ENCODE data around the gene KCNA1.
"Not testable (repeated sequence)": the region's sequence is repeated elsewhere in the genome, so short reads cannot be mapped to it uniquely, and the experiment has no call there.

KCNA1 gene
- 0 to 0.04 (median 0) reads per million in 3 experiments for total RNA-seq

DNA sequence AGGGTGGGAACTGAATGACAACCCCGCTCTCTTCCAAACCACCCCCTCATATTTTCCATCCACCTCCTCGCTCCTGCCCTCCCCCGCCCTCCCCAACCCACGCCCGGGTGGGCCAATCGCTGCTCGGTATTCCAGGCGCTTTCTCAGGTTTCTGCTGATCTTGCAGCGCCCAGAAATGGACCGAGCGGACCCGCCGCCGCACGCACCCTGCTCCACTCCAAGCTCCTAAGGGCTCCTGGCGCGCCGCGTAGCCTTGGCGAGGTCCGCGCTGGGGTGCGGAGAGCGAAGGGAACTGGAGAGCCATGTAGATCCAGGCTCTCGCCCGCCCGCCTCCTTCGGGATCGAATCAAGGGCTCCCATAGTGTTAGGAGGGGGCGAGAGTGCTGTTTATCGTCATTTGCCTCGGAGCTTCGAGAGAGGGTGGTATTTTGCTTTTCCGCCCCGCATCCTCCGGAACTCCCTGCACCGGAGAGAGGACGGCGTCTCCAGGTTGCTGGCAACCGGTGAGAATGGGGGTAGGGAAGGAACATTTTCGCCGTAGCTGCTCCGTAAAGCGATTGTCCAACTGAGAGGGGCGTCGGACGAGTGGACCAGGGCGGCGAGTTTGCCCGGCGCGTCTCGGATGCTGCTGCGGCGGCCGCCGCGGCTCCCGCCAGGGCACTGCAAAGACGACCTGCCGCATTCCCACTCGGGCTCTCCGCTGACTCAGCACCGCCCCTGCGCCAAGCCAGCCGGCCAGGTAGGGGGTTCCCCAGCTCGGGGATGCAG, at the start of gene KCNA1:
Gene KCNA1 (plus strand): TSS at position 172 of the 768 bp plus-strand sequence. CDS start 1,474 bp downstream, outside the sequence.
- DNase-seq, result no peak

DNA sequence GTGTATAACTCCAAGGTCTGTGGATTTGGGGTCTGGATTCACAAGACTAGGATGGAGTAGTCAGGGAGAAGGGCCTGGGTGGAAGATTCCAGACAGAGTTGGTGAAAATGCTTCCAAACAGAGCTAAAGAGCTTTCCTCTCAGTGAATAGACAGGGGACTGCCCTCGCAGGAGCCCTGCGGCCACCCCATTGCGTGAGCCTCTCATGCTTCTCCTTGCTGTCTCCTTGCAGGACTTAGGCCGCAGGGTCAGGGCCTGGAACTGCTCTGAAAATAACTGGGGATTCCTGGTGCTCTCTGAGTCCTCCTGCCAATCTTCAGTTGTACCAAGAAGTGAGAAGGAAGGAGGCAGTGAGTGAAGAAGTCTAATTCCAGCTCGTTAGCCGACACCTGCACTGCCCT, 49.0 kb upstream of the KCNA1 start:
- no peak for DNase-seq

DNA sequence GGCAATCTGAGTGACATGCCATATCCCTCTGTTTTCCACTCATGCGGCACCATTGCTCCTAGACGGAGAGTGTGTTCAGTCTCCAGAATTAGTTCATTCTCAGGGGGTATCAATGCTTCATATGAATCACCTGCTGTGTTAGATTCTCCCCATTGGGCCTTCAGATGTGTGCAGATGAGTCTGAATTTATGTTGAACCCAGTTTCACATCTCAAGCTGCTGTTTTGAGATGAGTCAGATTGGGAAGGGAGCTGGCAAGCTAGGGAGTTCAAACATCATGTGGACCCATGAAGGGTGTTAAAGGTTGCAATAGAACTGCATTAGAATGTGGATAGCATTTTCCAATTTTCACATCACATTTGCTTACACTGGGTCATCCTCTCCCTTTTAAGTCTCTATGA, 46.9 kb upstream of the KCNA1 start:
- DNase-seq, result no peak

DNA sequence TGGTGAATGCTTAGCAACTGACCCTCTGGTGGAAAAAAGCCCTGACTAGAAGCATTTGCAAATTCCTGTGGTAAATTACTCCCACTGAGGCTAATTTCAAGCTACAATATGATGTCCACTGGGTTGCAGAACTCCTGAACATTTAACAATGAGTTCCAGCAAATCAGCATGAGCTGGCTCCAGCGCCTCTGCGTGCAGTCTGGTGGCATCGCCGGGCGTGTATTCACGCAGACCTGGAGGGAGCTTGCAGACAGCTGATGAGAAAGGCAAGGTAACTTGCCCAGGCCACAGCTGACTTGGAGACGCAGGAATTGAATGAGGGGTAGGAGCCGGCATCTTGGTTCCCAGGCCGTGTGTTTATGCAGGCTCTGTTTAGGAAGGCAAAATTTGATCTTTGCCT, 45.1 kb upstream of the KCNA1 start:
- no peak for DNase-seq

GRCh38 chr12:4865246-4865645, 44.5 kb upstream of the KCNA1 start:
- no peak for DNase-seq

DNA sequence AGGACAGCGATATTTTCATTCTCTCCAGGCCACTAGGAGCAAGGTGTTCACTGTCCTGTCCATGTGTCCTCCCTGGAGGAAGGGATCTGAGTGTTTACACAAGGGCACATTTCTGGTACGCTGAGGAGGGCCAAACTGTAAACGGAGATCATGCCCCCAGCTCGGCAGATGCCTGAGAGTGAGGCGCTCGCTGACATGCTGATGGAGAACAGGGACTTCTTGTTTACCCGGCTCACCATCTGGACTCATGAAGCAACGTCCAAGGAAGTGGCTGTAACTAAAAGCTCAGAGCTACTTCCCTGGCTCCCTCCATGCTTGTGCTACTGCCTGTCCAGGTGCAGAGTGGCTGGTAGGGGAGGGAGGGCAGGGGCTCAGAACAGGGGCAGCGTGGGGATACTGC, 43.4 kb upstream of the KCNA1 start:
- DNase-seq, result no peak

DNA sequence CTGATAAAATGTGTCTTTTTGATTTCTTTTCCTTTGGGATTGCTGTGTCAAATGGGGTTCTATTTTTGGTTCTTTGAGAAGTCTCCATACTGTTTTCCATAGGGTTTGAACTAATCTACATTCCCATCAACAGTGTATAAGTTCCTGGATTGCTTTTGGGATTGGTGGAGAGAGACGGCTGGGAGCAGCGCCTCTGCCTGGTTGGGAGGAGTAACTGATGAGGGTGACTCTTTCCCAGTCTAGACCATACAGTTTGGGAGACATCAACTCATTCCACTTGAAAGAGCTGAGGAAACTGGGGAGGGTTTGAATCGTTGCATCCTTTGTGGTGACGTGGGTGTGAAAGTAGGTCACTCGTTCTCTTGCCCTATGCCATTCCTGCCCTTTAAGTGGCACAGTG, 42.3 kb upstream of the KCNA1 start:
- no peak for DNase-seq

- DNase-seq, result no peak
These were observed 39.3 kb upstream of the KCNA1 start for GRCh38 chr12:4870423-4870822.

GRCh38 chr12:4871514-4871913, 38.2 kb upstream of the KCNA1 start:
- no peak for DNase-seq

DNA sequence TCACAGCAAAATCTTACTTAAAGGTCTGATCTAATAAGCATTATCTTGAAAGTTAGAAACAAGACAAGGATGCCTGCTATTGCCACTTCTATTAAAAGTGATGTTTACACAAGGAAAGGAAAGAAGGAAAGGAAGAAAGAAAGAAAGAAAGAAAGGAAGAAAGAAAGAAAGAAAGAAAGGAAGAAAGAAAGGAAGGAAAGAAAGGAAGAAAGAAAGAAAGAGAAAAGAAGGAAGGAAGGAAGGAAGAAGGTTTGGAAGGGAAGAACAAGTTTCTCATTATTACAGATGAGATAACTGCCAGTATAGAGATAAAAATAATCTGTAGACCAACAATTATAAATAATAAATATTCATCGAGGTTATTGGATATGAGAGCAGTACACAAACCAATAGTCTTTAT, 35.8 kb upstream of the KCNA1 start:
- no peak for DNase-seq

- no peak for DNase-seq
These were observed 35.0 kb upstream of the KCNA1 start for GRCh38 chr12:4874671-4875070.

- not testable (repeated sequence) for DNase-seq
These were observed 30.2 kb upstream of the KCNA1 start for GRCh38 chr12:4879481-4879880.

- DNase-seq, result no peak
These were observed 28.2 kb upstream of the KCNA1 start for GRCh38 chr12:4881266-4882064.

DNA sequence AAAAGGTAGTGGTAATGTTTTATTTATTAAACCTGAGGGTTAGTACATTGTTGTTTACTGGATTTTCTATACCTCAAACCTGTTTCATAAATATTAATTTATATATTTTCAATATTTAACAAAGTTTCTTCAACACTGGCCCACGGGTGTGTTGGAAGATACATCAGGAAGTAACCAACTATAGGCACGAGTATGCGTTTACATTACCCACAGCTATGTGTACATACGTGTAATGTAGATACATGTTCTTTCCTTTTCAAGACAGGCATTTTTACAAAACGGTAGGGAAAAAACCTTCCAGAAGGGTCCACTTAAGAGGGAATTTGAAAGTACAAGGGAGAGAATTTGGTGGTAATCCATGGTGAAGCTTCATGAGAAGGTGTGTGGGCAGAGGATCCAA, 17.8 kb upstream of the KCNA1 start:
- no peak for DNase-seq

DNA sequence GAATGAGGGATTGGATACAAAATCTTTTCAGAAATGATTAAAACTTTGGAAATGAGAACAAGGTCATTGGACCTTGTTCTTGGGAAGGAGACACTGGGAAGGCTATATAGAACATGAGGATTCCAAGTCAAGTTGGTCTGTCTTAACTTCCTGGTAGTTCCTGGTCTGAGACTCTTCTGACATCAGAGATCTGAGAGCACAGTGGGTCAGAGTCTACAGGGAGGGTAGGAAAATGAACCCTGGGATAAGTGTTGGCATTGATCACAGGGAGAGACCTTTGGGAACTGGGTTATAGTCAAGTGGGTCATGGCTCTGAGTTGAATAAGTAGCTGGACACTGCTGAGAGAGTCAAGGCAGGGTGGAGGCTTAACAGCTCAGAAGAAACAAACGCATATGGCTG, 17.3 kb upstream of the KCNA1 start:
- DNase-seq, result no peak

DNA sequence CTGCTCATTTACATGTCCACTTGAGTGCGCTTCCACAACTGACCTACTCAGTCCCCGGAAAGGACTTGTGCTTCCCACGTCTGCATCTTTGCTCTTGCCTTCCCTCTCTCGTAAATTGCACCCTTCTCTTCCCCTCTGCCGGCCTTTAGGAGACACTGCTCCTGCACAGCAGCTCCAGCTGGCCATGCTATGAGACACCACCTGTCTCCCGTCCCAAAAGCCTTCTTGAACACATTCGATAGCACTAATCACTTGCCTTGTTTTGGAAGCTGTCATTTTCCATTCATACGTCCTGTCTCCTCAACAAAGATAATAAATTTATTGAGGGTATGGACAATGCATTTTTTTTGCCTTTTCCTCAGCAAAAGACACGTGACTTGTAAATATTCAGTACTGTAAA, 15.7 kb upstream of the KCNA1 start:
- DNase-seq, result no peak

GRCh38 chr12:4899364-4899763, 10.3 kb upstream of the KCNA1 start:
- no peak for DNase-seq

DNA sequence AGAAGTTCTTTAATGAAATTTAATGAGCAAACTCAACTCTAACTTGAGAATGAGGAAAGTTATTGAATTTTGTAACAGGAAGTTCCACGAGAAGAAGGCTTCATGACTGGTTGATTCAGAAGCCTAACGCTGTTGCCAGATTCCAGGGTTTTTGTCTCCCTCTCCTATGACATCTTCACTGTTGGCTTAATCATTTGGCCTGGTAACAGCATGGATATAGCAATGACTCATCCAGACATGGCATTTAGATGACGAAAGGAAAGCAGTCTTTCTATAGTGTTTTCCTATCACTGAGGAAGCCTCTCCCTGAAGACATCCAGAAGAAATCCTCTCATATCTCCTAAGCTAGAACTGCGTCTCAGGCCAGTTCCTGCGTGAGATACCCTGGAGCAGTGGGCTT, 9.4 kb upstream of the KCNA1 start:
- no peak for DNase-seq

DNA sequence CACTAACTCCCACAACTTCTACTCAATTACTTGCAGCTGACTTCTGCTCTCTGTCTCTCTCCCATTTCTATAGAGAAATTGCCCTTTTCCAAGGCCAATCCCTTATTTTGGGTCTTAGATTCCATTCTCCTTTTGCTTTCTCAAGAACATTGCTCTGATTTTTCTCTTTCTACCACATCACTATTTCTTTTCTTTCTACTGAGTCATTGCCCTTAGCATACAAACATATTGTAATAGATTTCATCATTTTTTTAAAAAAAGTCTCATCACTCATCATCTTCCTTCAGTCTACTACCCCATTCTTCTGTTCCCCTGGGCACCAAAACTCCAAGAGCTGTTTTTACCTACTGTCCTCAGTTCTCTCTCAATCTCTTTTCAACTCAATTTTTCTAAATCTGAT, 4.4 kb upstream of the KCNA1 start:
- DNase-seq, result no peak

- no peak for DNase-seq
These were observed 858 bp upstream of the KCNA1 start for GRCh38 chr12:4908684-4909409.

GRCh38 chr12:4909410-4909733, 333 bp upstream of the KCNA1 start:
- no peak for DNase-seq

DNA sequence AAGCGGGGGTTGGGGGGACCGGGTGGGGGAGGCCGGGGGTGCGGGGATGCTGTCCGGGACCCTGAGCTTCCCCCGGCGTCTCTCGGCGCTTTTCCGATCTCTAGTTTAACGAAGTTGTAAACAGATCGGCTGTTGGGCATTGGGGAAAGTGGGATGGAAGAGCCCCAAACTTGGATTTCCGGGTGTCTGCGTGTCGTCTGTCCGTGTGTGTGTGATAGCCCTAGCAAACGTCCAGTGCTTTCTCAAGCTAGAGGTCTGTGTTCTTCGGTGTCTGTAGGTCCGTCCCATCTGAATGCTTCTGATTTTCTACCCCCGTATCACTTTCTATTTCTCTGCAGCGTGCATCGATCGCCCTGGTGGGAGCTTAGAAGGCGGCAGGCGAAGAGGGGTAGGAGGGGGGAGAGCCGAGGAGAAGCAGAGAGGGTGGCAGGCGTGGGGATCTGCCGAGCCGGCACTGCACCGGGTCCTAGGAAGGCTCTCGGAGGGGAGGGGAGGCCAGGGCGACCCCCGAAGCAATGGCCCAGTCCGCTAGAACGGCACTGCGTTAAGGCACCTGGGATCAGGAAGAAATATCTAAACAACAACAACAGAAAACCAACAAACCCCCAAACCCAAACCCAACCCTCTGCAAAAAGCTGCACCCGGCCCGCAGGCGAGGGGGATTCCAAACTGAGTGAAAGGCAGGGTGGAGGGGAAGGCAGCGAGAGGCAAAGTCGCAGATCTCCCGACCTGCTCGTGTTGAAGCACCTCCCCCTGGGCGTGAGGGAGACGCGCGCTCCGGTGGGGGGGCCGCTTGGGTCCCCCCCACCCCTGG, 1.0 kb downstream of the KCNA1 start:
- DNase-seq, result no peak
